Natural killer cell (primary cell): Measurements from ENCODE around the gene OSBPL9. TPM values are rescaled to one million over a fixed set of nuclear protein-coding genes. Genes with fewer than 3 reads are reported as not detected.

ENCODE experiments used
- ATAC-seq, 3 donors: fragments of 150-1000 bp in 2 of 3; fragments of 200-7000 bp in 1 of 3; cut with Tn5 transposase; 1 replicate in 1 of 3; 2 replicates in 2 of 3; pipeline ENCODE4 v1.10.0; 2021; ENCODE audit warnings: mild to moderate bottlenecking in 2 of 3, moderate library complexity in 2 of 3
- DNase-seq, 2 donors: peaks; one replicate each; pipeline versions ENCODE4 v3.0.0 to v3.0.0-alpha.2; 2013 to 2021; ENCODE audit warnings: mixed read lengths in 1 of 2
- H3K27ac ChIP-seq: one replicate; pipeline ENCODE4 v1.5.1; 2013; ENCODE audit warnings: mild to moderate bottlenecking, low read length
- H3K27me3 ChIP-seq: one replicate; pipeline ENCODE4 v1.6.1; 2013; ENCODE audit warnings: low read length; ENCODE audit not compliant: control insufficient read depth, insufficient read depth
- H3K36me3 ChIP-seq: one replicate; pipeline ENCODE4 v1.6.1; 2013; ENCODE audit warnings: low read length; ENCODE audit not compliant: control insufficient read depth, insufficient read depth
- H3K4me1 ChIP-seq: one replicate; pipeline ENCODE4 v1.6.1; 2013; ENCODE audit warnings: low read length; ENCODE audit not compliant: control insufficient read depth, insufficient read depth
- H3K4me3 ChIP-seq: one replicate; pipeline ENCODE4 v1.5.1; 2013; ENCODE audit warnings: low read length
- H3K9me3 ChIP-seq: one replicate; pipeline ENCODE4 v1.6.1; 2013; ENCODE audit warnings: low read length; ENCODE audit not compliant: control insufficient read depth, insufficient read depth
- H3K27ac Mint-ChIP-seq, 2 donors: one replicate each; pipeline ENCODE4 v1.8.0; 2022; ENCODE audit warnings: mild to moderate bottlenecking in 2 of 2, mixed read lengths in 2 of 2, moderate library complexity in 1 of 2
- H3K27me3 Mint-ChIP-seq, 2 donors: one replicate each; pipeline ENCODE4 v1.8.0; 2022; ENCODE audit warnings: low read depth in 2 of 2, mixed read lengths in 2 of 2
- H3K36me3 Mint-ChIP-seq: one replicate; pipeline ENCODE4 v1.8.0; 2022; ENCODE audit warnings: mixed read lengths
- H3K4me1 Mint-ChIP-seq, 2 donors: one replicate each; pipeline ENCODE4 v1.8.0; 2022; ENCODE audit warnings: mixed read lengths in 2 of 2
- H3K4me3 Mint-ChIP-seq: one replicate; pipeline ENCODE4 v1.8.0; 2022; ENCODE audit warnings: mild to moderate bottlenecking, moderate library complexity, mixed read lengths
- H3K9me3 Mint-ChIP-seq, 2 donors: one replicate each; pipeline ENCODE4 v1.8.0; 2022; ENCODE audit warnings: mixed read lengths in 2 of 2
- WGBS: methylation state at CpG from one replicate; pipeline ENCODE4 v1.1.7; 2013; ENCODE audit warnings: missing lambda C conversion rate; ENCODE audit not compliant: insufficient coverage; 5-methylcytosine and 5-hydroxymethylcytosine counted together
- intact Hi-C: fragments of 100-400 bp; cut with micrococcal nuclease; formaldehyde crosslinking; loops from one replicate; pipeline ENCODE4 v1.14.2; 2022
- total RNA-seq, 4 donors: library from RNA; stranded (reverse); fragments of 120-200 nt in 1 of 4; gene quantifications; one replicate each; pipeline versions ENCODE4 v1.2.3 to v1.2.4, GENCODE V29; 2013 to 2022
- TF ChIP-seq, protein P1 (sequence below): fragments of 200-600 bp; IDR thresholded peaks from one replicate; pipeline ENCODE4 v1.8.0; 2022; ENCODE audit warnings: antibody characterized with exemption

OSBPL9 gene
- total RNA-seq, 3 donors from 2014 or later (not counting 1 experiment from before 2014, with no cell fraction given) = 53.0 to 72.6 (median 62.0) TPM

DNA sequence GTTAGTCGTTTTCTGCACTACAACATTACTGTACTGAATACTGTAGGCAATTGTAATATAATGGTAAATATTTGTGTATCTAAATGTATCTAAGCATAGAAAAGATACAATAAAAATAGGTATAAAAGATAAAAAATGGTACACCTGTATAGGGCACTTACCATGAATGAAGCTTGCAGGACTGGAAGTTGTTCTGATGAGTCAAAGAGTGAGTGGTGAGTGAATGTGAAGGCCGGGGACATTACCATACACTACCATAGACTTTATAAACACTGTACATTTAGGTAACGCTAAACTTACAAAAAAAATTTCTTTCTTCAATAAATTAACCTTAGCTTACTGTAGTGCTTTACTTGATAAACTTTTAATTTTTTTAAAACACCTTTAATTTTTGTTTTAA, 13.5 kb downstream of the OSBPL9 start:
- no CpG with 5 or more reads among the region's 3 CpGs for WGBS
- no peaks in the 10 kb centered on the region for H3K27me3 ChIP-seq
- no peaks in the 10 kb centered on the region for H3K27me3 Mint-ChIP-seq
- H3K4me3 ChIP-seq = no peak overlapping the region
- peaks cover 26 to 27% of the 10 kb centered on the region in 2 donors for H3K4me1 Mint-ChIP-seq
- DNase-seq = no peak
- no peaks in the 10 kb centered on the region for H3K4me1 ChIP-seq
- H3K4me3 Mint-ChIP-seq = no peak overlapping the region
- H3K27ac ChIP-seq = no peak overlapping the region
- no peaks in the 10 kb centered on the region for H3K9me3 Mint-ChIP-seq
- TF ChIP-seq, protein P1, sequence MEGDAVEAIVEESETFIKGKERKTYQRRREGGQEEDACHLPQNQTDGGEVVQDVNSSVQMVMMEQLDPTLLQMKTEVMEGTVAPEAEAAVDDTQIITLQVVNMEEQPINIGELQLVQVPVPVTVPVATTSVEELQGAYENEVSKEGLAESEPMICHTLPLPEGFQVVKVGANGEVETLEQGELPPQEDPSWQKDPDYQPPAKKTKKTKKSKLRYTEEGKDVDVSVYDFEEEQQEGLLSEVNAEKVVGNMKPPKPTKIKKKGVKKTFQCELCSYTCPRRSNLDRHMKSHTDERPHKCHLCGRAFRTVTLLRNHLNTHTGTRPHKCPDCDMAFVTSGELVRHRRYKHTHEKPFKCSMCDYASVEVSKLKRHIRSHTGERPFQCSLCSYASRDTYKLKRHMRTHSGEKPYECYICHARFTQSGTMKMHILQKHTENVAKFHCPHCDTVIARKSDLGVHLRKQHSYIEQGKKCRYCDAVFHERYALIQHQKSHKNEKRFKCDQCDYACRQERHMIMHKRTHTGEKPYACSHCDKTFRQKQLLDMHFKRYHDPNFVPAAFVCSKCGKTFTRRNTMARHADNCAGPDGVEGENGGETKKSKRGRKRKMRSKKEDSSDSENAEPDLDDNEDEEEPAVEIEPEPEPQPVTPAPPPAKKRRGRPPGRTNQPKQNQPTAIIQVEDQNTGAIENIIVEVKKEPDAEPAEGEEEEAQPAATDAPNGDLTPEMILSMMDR = no peak
- intact Hi-C loops = no loop called here
- H3K9me3 ChIP-seq = no peaks in the 10 kb centered on the region
- no peak for ATAC-seq
- H3K27ac Mint-ChIP-seq = no peak overlapping the region
- H3K36me3 Mint-ChIP-seq = no peaks in the 10 kb centered on the region
- no peaks in the 10 kb centered on the region for H3K36me3 ChIP-seq

DNA sequence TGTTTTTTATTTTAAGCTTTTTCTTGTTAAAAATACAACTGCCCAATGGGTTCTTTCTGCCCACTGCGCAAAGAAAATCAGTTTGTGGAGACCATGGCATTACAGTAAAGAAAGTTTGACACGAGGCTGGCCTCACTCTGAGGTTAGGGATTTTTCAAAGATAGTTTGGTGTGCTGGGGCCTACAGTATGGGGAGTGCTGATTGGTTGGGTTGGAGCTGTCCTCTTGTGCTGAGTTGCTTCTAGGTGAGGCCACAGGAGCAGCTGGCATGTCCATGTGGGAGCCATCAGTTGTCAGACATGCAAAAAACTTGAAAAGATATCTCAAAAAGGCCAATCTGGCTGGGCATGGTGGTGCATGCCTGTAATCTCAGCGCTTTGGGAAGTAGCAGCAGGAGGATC, 14.0 kb downstream of the OSBPL9 start:
- no peaks in the 10 kb centered on the region for H3K9me3 Mint-ChIP-seq
- DNase-seq (no peak), ATAC-seq (no peak)
- H3K4me3 Mint-ChIP-seq = no peak overlapping the region
- Histone ChIP-seq H3K36me3 (no peaks in the 10 kb centered on the region), H3K9me3 (no peaks in the 10 kb centered on the region), H3K27me3 (no peaks in the 10 kb centered on the region), H3K4me1 (no peaks in the 10 kb centered on the region), H3K27ac (no peak overlapping the region), H3K4me3 (no peak overlapping the region)
- no peaks in the 10 kb centered on the region for H3K27me3 Mint-ChIP-seq
- no peaks in the 10 kb centered on the region for H3K36me3 Mint-ChIP-seq
- intact Hi-C loops = no loop called here
- TF ChIP-seq, protein P1 = no peak
- WGBS = 84% methylated on average over 3 of the region's 3 CpGs
- H3K4me1 Mint-ChIP-seq = peaks cover 27 to 28% of the 10 kb centered on the region in 2 donors
- H3K27ac Mint-ChIP-seq = no peak overlapping the region

DNA sequence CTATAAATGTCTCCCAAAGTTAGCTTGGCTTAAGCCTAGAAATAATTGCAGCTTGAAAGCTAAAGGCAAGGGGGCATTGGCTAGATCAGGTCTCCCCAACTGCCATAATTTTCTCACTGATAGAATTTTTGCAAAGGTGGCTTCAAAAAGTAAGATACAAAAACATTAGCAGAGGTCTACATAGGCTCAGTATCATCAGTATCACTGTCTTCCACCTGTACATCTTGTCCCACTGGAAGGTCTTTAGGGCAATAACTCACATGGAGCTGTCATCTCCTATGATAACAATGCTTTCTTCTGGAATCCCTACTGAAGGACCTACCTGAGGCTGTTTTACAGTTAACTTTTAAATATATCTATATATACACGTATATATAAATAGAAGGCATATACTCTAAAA, 14.9 kb downstream of the OSBPL9 start:
- H3K27me3 Mint-ChIP-seq = no peaks in the 10 kb centered on the region

DNA sequence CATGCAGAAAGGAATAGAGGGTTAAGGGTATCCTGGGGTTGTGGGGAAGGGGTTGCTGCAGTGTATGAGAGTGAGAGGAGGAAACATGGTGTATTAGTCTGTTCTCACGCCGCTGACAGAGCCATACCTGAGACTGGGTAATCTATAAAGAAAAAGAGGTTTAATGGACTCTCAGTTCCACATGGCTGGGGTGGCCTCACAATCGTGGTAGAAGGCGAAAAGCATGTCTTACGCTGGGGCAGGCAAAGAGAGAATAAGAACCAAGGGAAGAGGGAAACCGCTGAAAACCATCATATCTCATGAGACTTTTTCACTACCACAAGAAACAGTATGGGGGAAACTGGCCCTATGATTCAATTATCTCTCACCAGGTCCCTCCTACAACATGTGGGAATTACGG, 17.7 kb downstream of the OSBPL9 start:
- H3K36me3 ChIP-seq = no peaks in the 10 kb centered on the region
- 96% methylated on average over 5 of the region's 7 CpGs for WGBS
- Mint-ChIP-seq H3K27me3 (no peaks in the 10 kb centered on the region), H3K4me3 (no peak overlapping the region), H3K36me3 (no peaks in the 10 kb centered on the region), H3K9me3 (no peaks in the 10 kb centered on the region), H3K27ac (no peak overlapping the region), H3K4me1 (peaks cover 19 to 24% of the 10 kb centered on the region in 2 donors)
- TF ChIP-seq, protein P1 = no peak
- H3K27me3 ChIP-seq = no peaks in the 10 kb centered on the region
- H3K4me1 ChIP-seq = no peaks in the 10 kb centered on the region
- no peak for ATAC-seq
- no peak overlapping the region for H3K27ac ChIP-seq
- no peak for DNase-seq
- H3K4me3 ChIP-seq = no peak overlapping the region
- H3K9me3 ChIP-seq = no peaks in the 10 kb centered on the region
- intact Hi-C loops = no loop called here

More for the DNA sequence above, 14.9 kb downstream of the OSBPL9 start:
- H3K4me3 Mint-ChIP-seq = no peak overlapping the region
- peaks cover 27 to 32% of the 10 kb centered on the region in 2 donors for H3K4me1 Mint-ChIP-seq
- ATAC-seq (no peak), DNase-seq (no peak)
- no peaks in the 10 kb centered on the region for H3K27me3 ChIP-seq
- no CpG with 5 or more reads among the region's 1 CpG for WGBS
- H3K4me1 ChIP-seq = no peaks in the 10 kb centered on the region
- intact Hi-C loops = no loop called here
- TF ChIP-seq, protein P1 = no peak
- H3K27ac ChIP-seq = no peak overlapping the region
- H3K36me3 Mint-ChIP-seq = no peaks in the 10 kb centered on the region
- no peaks in the 10 kb centered on the region for H3K9me3 ChIP-seq
- no peak overlapping the region for H3K4me3 ChIP-seq
- H3K36me3 ChIP-seq = no peaks in the 10 kb centered on the region
- H3K9me3 Mint-ChIP-seq = no peaks in the 10 kb centered on the region
- H3K27ac Mint-ChIP-seq = no peak overlapping the region
